HEK293 (cell line): ENCODE measurements around the gene BAIAP3.

Source experiments
- CTCF ChIP-seq: fragments of 450-650 bp; formaldehyde crosslinking; IDR thresholded peaks from 2 replicates; pipeline ENCODE4 v1.5.1; 2016; ENCODE audit warnings: missing biosample characterization, missing genetic modification characterization
- MEIS1 ChIP-seq: sonication (generic); formaldehyde crosslinking; IDR thresholded peaks from 2 replicates; pipeline ENCODE4 v1.8.1; 2022; ENCODE audit warnings: missing genetic modification reagents, mild to moderate bottlenecking, borderline replicate concordance
- MYNN ChIP-seq: fragments of 450-650 bp; formaldehyde crosslinking; IDR thresholded peaks from 2 replicates; pipeline ENCODE4 v1.5.1; 2016; ENCODE audit warnings: missing biosample characterization, missing genetic modification characterization, borderline replicate concordance
- REST ChIP-seq: fragments of 450-650 bp; formaldehyde crosslinking; IDR thresholded peaks from 2 replicates; pipeline ENCODE4 v1.5.1; 2016; ENCODE audit warnings: missing biosample characterization, missing genetic modification characterization
- YY1 ChIP-seq: fragments of 450-650 bp; formaldehyde crosslinking; IDR thresholded peaks from 2 replicates; pipeline ENCODE4 v1.5.1; 2018; ENCODE audit warnings: missing biosample characterization, missing genetic modification characterization
- ZBTB49 ChIP-seq: fragments of 450-650 bp; formaldehyde crosslinking; IDR thresholded peaks from 2 replicates; pipeline ENCODE4 v1.5.1; 2016; ENCODE audit warnings: missing biosample characterization, missing genetic modification characterization, low read depth
- ZBTB7A ChIP-seq: fragments of 450-650 bp; formaldehyde crosslinking; IDR thresholded peaks from 2 replicates; pipeline ENCODE4 v1.5.1; 2016; ENCODE audit warnings: low read depth, missing biosample characterization, missing genetic modification characterization
- ZNF121 ChIP-seq: fragments of 450-650 bp; formaldehyde crosslinking; IDR thresholded peaks from 2 replicates; pipeline ENCODE4 v1.5.1; 2016; ENCODE audit warnings: missing biosample characterization, missing genetic modification characterization
- ZNF350 ChIP-seq: fragments of 450-650 bp; formaldehyde crosslinking; IDR thresholded peaks from 2 replicates; pipeline ENCODE4 v1.5.0; 2017; ENCODE audit warnings: missing biosample characterization, mild to moderate bottlenecking, missing genetic modification characterization
- ZNF555 ChIP-seq: fragments of 450-650 bp; formaldehyde crosslinking; conservative IDR thresholded peaks from 2 replicates; pipeline ENCODE4 v1.5.1; 2017; ENCODE audit warnings: missing biosample characterization, mild to moderate bottlenecking, missing genetic modification characterization, inconsistent platforms
- ZNF571 ChIP-seq: fragments of 450-650 bp; formaldehyde crosslinking; IDR thresholded peaks from 2 replicates; pipeline ENCODE4 v1.5.0; 2017; ENCODE audit warnings: missing biosample characterization, missing genetic modification characterization
- ZNF626 ChIP-seq: fragments of 450-650 bp; sonication (Bioruptor Pico); formaldehyde crosslinking; IDR thresholded peaks from 2 replicates; pipeline ENCODE4 v1.5.1; 2018; ENCODE audit warnings: missing biosample characterization, missing genetic modification characterization, inconsistent platforms

- TF ChIP-seq ZNF121 (tag by site-specific recombination) (peak; percentile 67; the same call in 1 of the 2 replicates), MYNN (no peak), CTCF (tag by site-specific recombination) (no peak), YY1 (tag by site-specific recombination) (peak; percentile 80; the same call in 1 of the 2 replicates), ZNF350 (tag by site-specific recombination) (no peak), REST (tag by site-specific recombination) (no peak), ZBTB7A (peak; percentile 89), ZBTB49 (tag by site-specific recombination) (no peak), ZNF626 (no peak), ZNF555 (tag by site-specific recombination) (no peak), MEIS1 (CRISPR knock-in tag) (no peak), ZNF571 (tag by site-specific recombination) (no peak)
Measured at GRCh38 chr16:1308977-1309885, 24.2 kb upstream of the BAIAP3 start, which contains the start of gene UBE2I.
